Stimulated activated CD8-positive, alpha-beta memory T cell treated with anti-CD3 and anti-CD28 coated beads, Interleukin-15, amount 100 ng/mL, for 24 hours (primary cell): ENCODE results near the gene ZNF32.
"Not testable (repeated sequence)": the region's sequence is repeated elsewhere in the genome, so short reads cannot be mapped to it uniquely, and the experiment has no call there.

Experiments
- DNase-seq: peaks from one replicate; pipeline ENCODE4 v3.0.0-alpha.2; 2020; ENCODE audit warnings: low read depth

ZNF32 gene

GRCh38 chr10:43680035-43680434, 31.4 kb upstream of the ZNF32 start:
- no peak for DNase-seq

- no peak for DNase-seq
Measured at GRCh38 chr10:43679509-43679908, 30.8 kb upstream of the ZNF32 start.

- no peak for DNase-seq
Measured at GRCh38 chr10:43678654-43679053, 30.0 kb upstream of the ZNF32 start.

- DNase-seq, result no peak
Measured at GRCh38 chr10:43676901-43677300, 28.2 kb upstream of the ZNF32 start.

- DNase-seq, result no peak
Measured at GRCh38 chr10:43676331-43676730, 27.6 kb upstream of the ZNF32 start.

- no peak for DNase-seq
Measured at GRCh38 chr10:43674553-43675210, 26.0 kb upstream of the ZNF32 start.

GRCh38 chr10:43673471-43673870, 24.8 kb upstream of the ZNF32 start:
- no peak for DNase-seq

GRCh38 chr10:43671659-43672531, 23.2 kb upstream of the ZNF32 start:
- no peak for DNase-seq

- DNase-seq, result no peak
Measured at GRCh38 chr10:43669386-43669785, 20.7 kb upstream of the ZNF32 start.

- no peak for DNase-seq
Measured at GRCh38 chr10:43667761-43668386, 19.2 kb upstream of the ZNF32 start.

GRCh38 chr10:43667317-43667731, 18.6 kb upstream of the ZNF32 start:
- no peak for DNase-seq

- no peak for DNase-seq
Measured at GRCh38 chr10:43666552-43666951, 17.9 kb upstream of the ZNF32 start.

GRCh38 chr10:43665054-43665453, 16.4 kb upstream of the ZNF32 start:
- DNase-seq, result no peak

GRCh38 chr10:43658227-43658626, 9.5 kb upstream of the ZNF32 start:
- no peak for DNase-seq

GRCh38 chr10:43655311-43655710, 6.6 kb upstream of the ZNF32 start:
- DNase-seq, result no peak

- DNase-seq, result no peak
Measured at GRCh38 chr10:43653746-43654145, 5.1 kb upstream of the ZNF32 start.

GRCh38 chr10:43649185-43649523, 473 bp upstream of the ZNF32 start:
- DNase-seq, result no peak

GRCh38 chr10:43648095-43648397, 635 bp downstream of the ZNF32 start:
- DNase-seq, result no peak

GRCh38 chr10:43647576-43647975, 1.1 kb downstream of the ZNF32 start:
- DNase-seq, result no peak

- DNase-seq, result no peak
Measured at GRCh38 chr10:43645866-43646265, 2.8 kb downstream of the ZNF32 start.

- no peak for DNase-seq
Measured at GRCh38 chr10:43644252-43644651, 4.4 kb downstream of the ZNF32 start.

GRCh38 chr10:43640603-43641002, 8.1 kb downstream of the ZNF32 start:
- no peak for DNase-seq

- not testable (repeated sequence) for DNase-seq
Measured at GRCh38 chr10:43635816-43636215, 12.9 kb downstream of the ZNF32 start.
